SU-DHL-6 (cell line): ENCODE measurements around the gene GRK6.

Experiments
- H2AFZ ChIP-seq: fragments of 200-600 bp; sonication (generic); 2 replicates; pipeline ENCODE4 v1.6.1; 2014; ENCODE audit warnings: low read depth, mild to moderate bottlenecking, moderate library complexity, mixed read lengths, antibody characterized with exemption, low read length; ENCODE audit not compliant: severe bottlenecking
- H3F3A ChIP-seq: fragments of 200-600 bp; shearing (Covaris generic); 2 replicates; pipeline ENCODE4 v1.6.0; 2016; ENCODE audit warnings: antibody characterized with exemption, mild to moderate bottlenecking; ENCODE audit not compliant: insufficient read depth
- H3K27ac ChIP-seq: fragments of 200-600 bp; sonication (generic); 2 replicates; pipeline ENCODE4 v1.5.1; 2016; ENCODE audit warnings: low read depth, mild to moderate bottlenecking, low read length, moderate library complexity, mixed read lengths
- H3K27me3 ChIP-seq: fragments of 200-600 bp; sonication (generic), shearing (Covaris generic); 2 replicates; pipeline ENCODE4 v1.6.0; 2014; ENCODE audit warnings: mild to moderate bottlenecking, low read length
- H3K36me3 ChIP-seq: fragments of 200-600 bp; sonication (generic); 2 replicates; pipeline ENCODE4 v1.6.1; 2014; ENCODE audit warnings: mild to moderate bottlenecking, low read length, mixed read lengths
- H3K4me2 ChIP-seq: fragments of 300-600, 200-600 bp; shearing (Covaris generic), sonication (generic); 2 replicates; pipeline ENCODE4 v1.6.0; 2014; ENCODE audit warnings: low read length, low read depth, mild to moderate bottlenecking; ENCODE audit not compliant: poor library complexity, severe bottlenecking
- H3K4me3 ChIP-seq: fragments of 200-600 bp; sonication (generic); 2 replicates; pipeline ENCODE4 v1.5.1; 2014; ENCODE audit warnings: antibody characterized with exemption, low read length, mild to moderate bottlenecking, mixed read lengths; ENCODE audit not compliant: insufficient read depth, poor library complexity, severe bottlenecking
- H3K79me2 ChIP-seq: fragments of 200-600 bp; sonication (generic); 2 replicates; pipeline ENCODE4 v1.6.1; 2014; ENCODE audit warnings: mild to moderate bottlenecking, low read length, moderate library complexity; ENCODE audit not compliant: insufficient read depth
- H3K9ac ChIP-seq: fragments of 200-600 bp; sonication (generic); 2 replicates; pipeline ENCODE4 v1.7.0; 2014; ENCODE audit warnings: mild to moderate bottlenecking, low read length
- H3K9me2 ChIP-seq: fragments of 200-600 bp; sonication (generic); replicated peaks from 2 replicates; pipeline ENCODE4 v1.6.1; 2014; ENCODE audit warnings: low read length; ENCODE audit not compliant: insufficient read depth
- H3K9me3 ChIP-seq: fragments of 200-600 bp; sonication (generic); 2 replicates; pipeline ENCODE4 v1.6.1; 2014; ENCODE audit warnings: low read length, mixed read lengths; ENCODE audit not compliant: insufficient read depth
- H4K20me1 ChIP-seq: fragments of 200-600 bp; sonication (generic); 2 replicates; pipeline ENCODE4 v1.6.1; 2014; ENCODE audit warnings: low read depth, mild to moderate bottlenecking, antibody characterized with exemption, low read length, moderate library complexity, mixed read lengths
- CTCF ChIP-seq: fragments of 200-600 bp; sonication (generic); IDR thresholded peaks from one replicate; pipeline ENCODE4 v1.5.1; 2017; ENCODE audit warnings: antibody characterized with exemption, mild to moderate bottlenecking, low read length, moderate library complexity; ENCODE audit not compliant: insufficient read depth, poor library complexity, severe bottlenecking
- EZH2phosphoT487 ChIP-seq: fragments of 200-600 bp; sonication (generic), shearing (Covaris generic); conservative IDR thresholded peaks from 2 replicates; pipeline ENCODE4 v1.6.1; 2018; ENCODE audit warnings: mild to moderate bottlenecking, antibody characterized with exemption, low read length, moderate library complexity, mixed read lengths

GRK6 gene

GRCh38 chr5:177446200-177447065 lies 20.0 kb downstream of the GRK6 start, which contains the start of gene PRR7:
PRR7 (plus strand) TSS chr5:177446814; CDS start chr5:177455068, 8,254 bp downstream.
- peak within 1 kb of the TSS; percentile 51 for H3K4me2 ChIP-seq
- no peaks in the 10 kb centered on the region for H3K9me3 ChIP-seq
- no peaks in the 10 kb centered on the region for H4K20me1 ChIP-seq
- no peaks in the 10 kb centered on the region for H3K79me2 ChIP-seq
- peak within 1 kb of the TSS; percentile 61 for H3K9ac ChIP-seq
- no peak within 1 kb of the TSS for H3K27ac ChIP-seq
- H3K9me2 ChIP-seq: no peaks in the 10 kb centered on the region
- no peaks in the 10 kb centered on the region for H3K36me3 ChIP-seq
- H3K27me3 ChIP-seq: no peaks in the 10 kb centered on the region
- no peak for TF ChIP-seq EZH2phosphoT487
- TF ChIP-seq CTCF: no peak
- H3K4me3 ChIP-seq: peak within 1 kb of the TSS; percentile 75
- H3F3A ChIP-seq: peaks cover 21% of the 10 kb centered on the region
- peak within 1 kb of the TSS; percentile 55 for H2AFZ ChIP-seq

- no peak overlapping the region for H2AFZ ChIP-seq
- peak overlapping the region; percentile 61 for H3K9ac ChIP-seq
- TF ChIP-seq EZH2phosphoT487: no peak
- no peak for TF ChIP-seq CTCF
- peaks cover 21% of the 10 kb centered on the region for H3F3A ChIP-seq
- no peaks in the 10 kb centered on the region for H3K79me2 ChIP-seq
- H3K27ac ChIP-seq: no peak overlapping the region
- H3K4me3 ChIP-seq: peak overlapping the region; percentile 75
- no peaks in the 10 kb centered on the region for H4K20me1 ChIP-seq
- H3K36me3 ChIP-seq: no peaks in the 10 kb centered on the region
- peak overlapping the region; percentile 51 for H3K4me2 ChIP-seq
- H3K9me3 ChIP-seq: no peaks in the 10 kb centered on the region
- H3K27me3 ChIP-seq: no peaks in the 10 kb centered on the region
- no peaks in the 10 kb centered on the region for H3K9me2 ChIP-seq
Measured at GRCh38 chr5:177447066-177447610, 20.7 kb downstream of the GRK6 start.

GRCh38 chr5:177447611-177448243 lies 21.3 kb downstream of the GRK6 start:
- H3K9ac ChIP-seq: 0 out of 2 replicates have a peak overlapping the region, but pooled peaks have one; percentile 3
- no peaks in the 10 kb centered on the region for H3K9me3 ChIP-seq
- peak overlapping the region; percentile 23 for H3K4me2 ChIP-seq
- H3K36me3 ChIP-seq: no peaks in the 10 kb centered on the region
- H4K20me1 ChIP-seq: no peaks in the 10 kb centered on the region
- H3K27me3 ChIP-seq: no peaks in the 10 kb centered on the region
- H3F3A ChIP-seq: peaks cover 21% of the 10 kb centered on the region
- no peaks in the 10 kb centered on the region for H3K79me2 ChIP-seq
- H3K27ac ChIP-seq: no peak overlapping the region
- H2AFZ ChIP-seq: no peak overlapping the region
- TF ChIP-seq EZH2phosphoT487 (no peak), CTCF (no peak)
- no peak overlapping the region for H3K4me3 ChIP-seq
- no peaks in the 10 kb centered on the region for H3K9me2 ChIP-seq
